CD4-positive, alpha-beta T cell (primary cell): Measurements from ENCODE around the gene TSPAN15. TPM values are rescaled to one million over a fixed set of nuclear protein-coding genes. Genes with fewer than 3 reads are reported as not detected.

Source experiments
- ATAC-seq: fragments of 200-7000 bp; cut with Tn5 transposase; one replicate; pipeline ENCODE4 v1.10.0; 2022; ENCODE audit warnings: mild to moderate bottlenecking; ENCODE audit not compliant: poor library complexity
- CTCF ChIA-PET: fragments of 350-600 bp; sonication (Branson Sonifier 250); formaldehyde crosslinking; loops from one replicate; lab custom pipeline; 2021; ENCODE audit warnings: antibody characterized with exemption, inconsistent platforms; lab: Charles Lee
- POLR2A ChIA-PET: fragments of 350-600 bp; sonication (Branson Sonifier 250); formaldehyde crosslinking; loops from one replicate; lab custom pipeline; 2021; ENCODE audit warnings: antibody characterized with exemption, inconsistent platforms; lab: Charles Lee
- DNase-seq, 14 experiments: peaks; one replicate each; pipeline ENCODE4 v3.0.0-alpha.2; 2013 to 2020; ENCODE audit warnings: mixed read lengths in 2 of 14
- H3K27ac ChIP-seq, 2 donors: one replicate each; pipeline versions ENCODE4 v1.5.1 to v1.7.0; 2013; ENCODE audit warnings: low read length in 2 of 2, low read depth in 1 of 2, mild to moderate bottlenecking in 1 of 2
- H3K27me3 ChIP-seq, 2 experiments: 1 replicate in 1 of 2; 2 replicates in 1 of 2; pipeline versions ENCODE4 v1.6.1 to v1.7.0; 2013; ENCODE audit warnings: low read length in 2 of 2, control low read depth in 1 of 2, mild to moderate bottlenecking in 1 of 2, moderate library complexity in 1 of 2; ENCODE audit not compliant: insufficient read depth in 2 of 2, control insufficient read depth in 1 of 2
- H3K36me3 ChIP-seq: one replicate; pipeline ENCODE4 v1.6.1; 2013; ENCODE audit warnings: low read length, control low read depth; ENCODE audit not compliant: insufficient read depth
- H3K4me1 ChIP-seq: one replicate; pipeline ENCODE4 v1.6.1; 2013; ENCODE audit warnings: low read length, control low read depth; ENCODE audit not compliant: insufficient read depth
- H3K4me3 ChIP-seq: one replicate; pipeline ENCODE4 v1.5.1; 2013; ENCODE audit warnings: mild to moderate bottlenecking, low read length, moderate library complexity
- H3K9me3 ChIP-seq, 2 experiments: 1 replicate in 1 of 2; 2 replicates in 1 of 2; pipeline versions ENCODE4 v1.6.1 to v1.7.0; 2013; ENCODE audit warnings: low read length in 2 of 2, mild to moderate bottlenecking in 2 of 2, control low read depth in 1 of 2, moderate library complexity in 1 of 2; ENCODE audit not compliant: control insufficient read depth in 1 of 2, insufficient read depth in 1 of 2
- H3K27ac Mint-ChIP-seq: one replicate; pipeline ENCODE4 v1.8.0; 2020; ENCODE audit warnings: mixed read lengths
- H3K27me3 Mint-ChIP-seq: one replicate; pipeline ENCODE4 v1.8.0; 2021; ENCODE audit warnings: mixed read lengths
- H3K36me3 Mint-ChIP-seq: one replicate; pipeline ENCODE4 v1.8.0; 2021; ENCODE audit warnings: low read depth, mixed read lengths
- H3K4me1 Mint-ChIP-seq: one replicate; pipeline ENCODE4 v1.8.0; 2021; ENCODE audit warnings: low read depth, mixed read lengths
- H3K4me3 Mint-ChIP-seq: one replicate; pipeline ENCODE4 v1.8.0; 2020; ENCODE audit warnings: mild to moderate bottlenecking, mixed read lengths
- H3K9me3 Mint-ChIP-seq: one replicate; pipeline ENCODE4 v1.8.0; 2020; ENCODE audit warnings: mixed read lengths
- intact Hi-C, 2 experiments: fragments of 100-400 bp; cut with DNase I in 1 of 2; cut with micrococcal nuclease in 1 of 2; formaldehyde crosslinking; loops; one replicate each; pipeline versions ENCODE4 v1.15.1 to v1.9.0; 2023 to 2025; cut with DNase I, micrococcal nuclease
- total RNA-seq, 174 experiments: library from RNA in 2 of 174; stranded (reverse) in 2 of 174; gene quantifications; one replicate each; pipeline ENCODE4 v1.2.3 and lab custom pipeline; 2021 to 2026
- TF ChIP-seq, protein P1 (sequence below): fragments of 200-600 bp; IDR thresholded peaks from one replicate; pipeline ENCODE4 v1.8.0; 2022; ENCODE audit warnings: antibody characterized with exemption, mild to moderate bottlenecking

The TSPAN15 gene
- total RNA-seq, 2 experiments from 2014 or later: 2.2 to 2.5 TPM

DNA sequence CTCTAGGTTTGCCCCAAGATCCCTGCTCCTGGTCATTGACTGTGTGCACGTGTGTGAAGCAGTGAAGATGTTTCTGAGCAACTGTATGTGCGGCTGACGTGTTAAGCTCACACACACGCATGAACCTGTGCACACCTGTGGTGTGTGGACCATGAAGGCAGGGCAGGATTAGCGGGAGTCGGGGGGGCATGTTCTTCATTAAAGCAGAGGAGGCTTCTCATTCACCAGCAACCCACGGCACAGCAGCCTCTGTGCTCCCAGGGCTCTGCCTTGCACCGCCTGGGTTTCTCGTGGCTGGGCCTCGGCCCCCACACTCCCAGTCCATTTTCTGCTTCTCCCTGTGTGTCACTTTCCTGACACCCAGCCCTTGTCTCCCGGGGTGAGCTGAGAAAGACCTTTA is 33.7 kb upstream of the TSPAN15 start:
- no peaks in the 10 kb centered on the region for H3K36me3 Mint-ChIP-seq
- ChIA-PET CTCF (interaction anchor here (1.0 kb wide), 1 partner anchor 32 kb away, joined by 3 read pairs; no protein-coding TSS in a partner anchor), POLR2A (interaction anchor here (0.6 kb wide), 1 partner anchor 35 kb away, joined by 3 read pairs; no protein-coding TSS in a partner anchor)
- ATAC-seq (no peak), DNase-seq (no peak)
- H3K36me3 ChIP-seq: no peaks in the 10 kb centered on the region
- no peaks in the 10 kb centered on the region for H3K27me3 ChIP-seq
- no peaks in the 10 kb centered on the region for H3K27me3 Mint-ChIP-seq
- no peaks in the 10 kb centered on the region for H3K9me3 Mint-ChIP-seq
- H3K4me3 ChIP-seq: no peak overlapping the region
- peaks cover 18% of the 10 kb centered on the region for H3K4me1 ChIP-seq
- intact Hi-C loops: no loop called here
- peaks cover 0 to 4% of the 10 kb centered on the region in 2 experiments for H3K9me3 ChIP-seq
- H3K27ac Mint-ChIP-seq: no peak overlapping the region
- H3K4me3 Mint-ChIP-seq: no peak overlapping the region
- TF ChIP-seq, protein P1, sequence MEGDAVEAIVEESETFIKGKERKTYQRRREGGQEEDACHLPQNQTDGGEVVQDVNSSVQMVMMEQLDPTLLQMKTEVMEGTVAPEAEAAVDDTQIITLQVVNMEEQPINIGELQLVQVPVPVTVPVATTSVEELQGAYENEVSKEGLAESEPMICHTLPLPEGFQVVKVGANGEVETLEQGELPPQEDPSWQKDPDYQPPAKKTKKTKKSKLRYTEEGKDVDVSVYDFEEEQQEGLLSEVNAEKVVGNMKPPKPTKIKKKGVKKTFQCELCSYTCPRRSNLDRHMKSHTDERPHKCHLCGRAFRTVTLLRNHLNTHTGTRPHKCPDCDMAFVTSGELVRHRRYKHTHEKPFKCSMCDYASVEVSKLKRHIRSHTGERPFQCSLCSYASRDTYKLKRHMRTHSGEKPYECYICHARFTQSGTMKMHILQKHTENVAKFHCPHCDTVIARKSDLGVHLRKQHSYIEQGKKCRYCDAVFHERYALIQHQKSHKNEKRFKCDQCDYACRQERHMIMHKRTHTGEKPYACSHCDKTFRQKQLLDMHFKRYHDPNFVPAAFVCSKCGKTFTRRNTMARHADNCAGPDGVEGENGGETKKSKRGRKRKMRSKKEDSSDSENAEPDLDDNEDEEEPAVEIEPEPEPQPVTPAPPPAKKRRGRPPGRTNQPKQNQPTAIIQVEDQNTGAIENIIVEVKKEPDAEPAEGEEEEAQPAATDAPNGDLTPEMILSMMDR: no peak
- H3K27ac ChIP-seq: no peak overlapping the region
- peaks cover 8% of the 10 kb centered on the region for H3K4me1 Mint-ChIP-seq

DNA sequence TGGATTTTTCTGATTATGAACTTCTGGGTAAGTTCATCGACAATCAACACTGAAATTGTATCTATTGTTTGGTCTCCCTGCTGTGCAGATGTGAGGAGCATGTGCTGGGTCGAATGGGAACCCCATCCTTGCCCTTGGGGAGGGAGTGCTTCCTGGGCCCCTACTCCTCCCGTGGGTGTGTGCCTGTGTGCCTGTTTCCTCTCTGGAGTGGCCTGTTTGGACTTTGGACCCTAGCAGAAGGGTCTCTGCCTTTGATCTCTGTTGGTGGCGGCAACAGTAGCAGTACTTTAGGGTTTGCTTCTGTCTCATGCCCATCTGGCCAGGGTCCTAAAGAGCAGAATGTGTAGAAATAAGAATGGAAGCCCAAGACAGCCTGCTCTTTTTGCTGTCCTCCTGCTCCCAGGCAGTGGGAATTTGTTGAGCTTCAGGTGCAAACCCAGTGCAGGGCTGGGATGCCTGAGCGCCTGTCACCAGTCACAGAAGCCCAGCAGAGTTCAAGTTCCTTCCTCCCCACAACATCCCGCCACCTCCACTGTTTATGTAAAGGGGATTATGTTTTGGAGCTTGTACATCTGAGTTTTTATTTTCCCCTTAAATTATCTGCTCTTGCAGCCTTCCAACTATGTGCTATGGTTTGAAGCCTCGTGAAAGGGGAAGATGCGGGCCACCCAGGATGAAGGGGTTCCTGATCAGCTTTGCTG is 33.1 kb upstream of the TSPAN15 start:
- no peak overlapping the region for H3K4me3 ChIP-seq
- no peak overlapping the region for H3K27ac Mint-ChIP-seq
- peaks cover 11% of the 10 kb centered on the region for H3K4me1 Mint-ChIP-seq
- H3K36me3 ChIP-seq: no peaks in the 10 kb centered on the region
- no peaks in the 10 kb centered on the region for H3K27me3 ChIP-seq
- peaks cover 0 to 4% of the 10 kb centered on the region in 2 experiments for H3K9me3 ChIP-seq
- ATAC-seq: no peak
- DNase-seq: no peak
- intact Hi-C loops: no loop called here
- no peaks in the 10 kb centered on the region for H3K27me3 Mint-ChIP-seq
- H3K4me3 Mint-ChIP-seq: no peak overlapping the region
- ChIA-PET POLR2A (interaction anchor here (0.6 kb wide), 1 partner anchor 36 kb away, joined by 3 read pairs; no protein-coding TSS in a partner anchor), CTCF (interaction anchor here (1.0 kb wide), 1 partner anchor 32 kb away, joined by 3 read pairs; no protein-coding TSS in a partner anchor)
- H3K36me3 Mint-ChIP-seq: no peaks in the 10 kb centered on the region
- H3K9me3 Mint-ChIP-seq: no peaks in the 10 kb centered on the region
- TF ChIP-seq, protein P1: no peak
- peaks cover 22% of the 10 kb centered on the region for H3K4me1 ChIP-seq
- H3K27ac ChIP-seq: no peak overlapping the region

- ATAC-seq (no peak), DNase-seq (no peak)
- intact Hi-C loops: no loop called here
- no peak overlapping the region for H3K27ac ChIP-seq
- no peaks in the 10 kb centered on the region for H3K36me3 ChIP-seq
- H3K9me3 ChIP-seq: peaks cover 0 to 4% of the 10 kb centered on the region in 2 experiments
- Mint-ChIP-seq H3K27me3 (no peaks in the 10 kb centered on the region), H3K9me3 (no peaks in the 10 kb centered on the region), H3K4me1 (peaks cover 19% of the 10 kb centered on the region), H3K4me3 (no peak overlapping the region), H3K27ac (no peak overlapping the region), H3K36me3 (no peaks in the 10 kb centered on the region)
- POLR2A ChIA-PET: interaction anchor here (0.6 kb wide), 1 partner anchor 1657 kb away, joined by 3 read pairs; no protein-coding TSS in a partner anchor
- no peak overlapping the region for H3K4me3 ChIP-seq
- H3K27me3 ChIP-seq: no peaks in the 10 kb centered on the region
- CTCF ChIA-PET: no interaction called here
- H3K4me1 ChIP-seq: peaks cover 29% of the 10 kb centered on the region
- TF ChIP-seq, protein P1: no peak
Measured at GRCh38 chr10:69419096-69419743, 32.0 kb upstream of the TSPAN15 start.
